Fibroblast of skin of right quadriceps (primary cell): ENCODE measurements around the gene SPATA13.

Experiments used
- DNase-seq: peaks from one replicate; pipeline ENCODE4 v3.0.0-alpha.2; 2013

The SPATA13 gene

GRCh38 chr13:24142453-24142852, 18.1 kb upstream of the SPATA13 start:
- no peak for DNase-seq

- no peak for DNase-seq
Observed at GRCh38 chr13:24142886-24143285, 17.6 kb upstream of the SPATA13 start.

GRCh38 chr13:24145240-24145639, 15.3 kb upstream of the SPATA13 start:
- DNase-seq: no peak

- no peak for DNase-seq
Observed at GRCh38 chr13:24145674-24146073, 14.8 kb upstream of the SPATA13 start.

- DNase-seq: peak; percentile 63
Observed at GRCh38 chr13:24146961-24147569, 13.5 kb upstream of the SPATA13 start.

- no peak for DNase-seq
Observed at GRCh38 chr13:24147570-24147963, 13.0 kb upstream of the SPATA13 start.

GRCh38 chr13:24148414-24149235, 11.9 kb upstream of the SPATA13 start:
- peak; percentile 97 for DNase-seq

GRCh38 chr13:24149246-24150032, 11.1 kb upstream of the SPATA13 start:
- DNase-seq: no peak

- no peak for DNase-seq
Observed at GRCh38 chr13:24150572-24150971, 9.9 kb upstream of the SPATA13 start.

- no peak for DNase-seq
Observed at GRCh38 chr13:24151864-24152263, 8.7 kb upstream of the SPATA13 start.

GRCh38 chr13:24152292-24153214, 8.0 kb upstream of the SPATA13 start:
- DNase-seq: no peak

- DNase-seq: no peak
Observed at GRCh38 chr13:24153347-24153746, 7.2 kb upstream of the SPATA13 start.

- DNase-seq: no peak
Observed at GRCh38 chr13:24153979-24154701, 6.4 kb upstream of the SPATA13 start.

GRCh38 chr13:24159357-24159756, 1.2 kb upstream of the SPATA13 start:
- no peak for DNase-seq

- no peak for DNase-seq
Observed at GRCh38 chr13:24161010-24161775, 673 bp downstream of the SPATA13 start.

- no peak for DNase-seq
Observed at GRCh38 chr13:24161980-24162525, 1.5 kb downstream of the SPATA13 start.

- no peak for DNase-seq
Observed at GRCh38 chr13:24162604-24163003, 2.1 kb downstream of the SPATA13 start.

GRCh38 chr13:24165746-24166145, 5.2 kb downstream of the SPATA13 start:
- peak; percentile 82 for DNase-seq

GRCh38 chr13:24166561-24166960, 6.0 kb downstream of the SPATA13 start:
- peak; percentile 78 for DNase-seq

GRCh38 chr13:24167666-24168391, 7.3 kb downstream of the SPATA13 start:
- DNase-seq: peak; percentile 26
